Activated CD4-positive, alpha-beta T cell treated with anti-CD3 and anti-CD28 coated beads for 36 hours (primary cell): ENCODE measurements around the gene PKP2. TPM values are rescaled to one million over a fixed set of nuclear protein-coding genes. Genes with fewer than 3 reads are reported as not detected.

Experiments
- ATAC-seq: fragments of 200-7000 bp; cut with Tn5 transposase; one replicate; pipeline ENCODE4 v1.10.0; 2021; ENCODE audit warnings: mild to moderate bottlenecking, moderate library complexity
- CTCF ChIA-PET: fragments of 350-600 bp; sonication (Branson Sonifier 250); formaldehyde crosslinking; loops from one replicate; lab custom pipeline; 2021; ENCODE audit warnings: antibody characterized with exemption; lab: Charles Lee
- POLR2A ChIA-PET: fragments of 350-600 bp; sonication (Branson Sonifier 250); formaldehyde crosslinking; loops from one replicate; lab custom pipeline; 2021; ENCODE audit warnings: antibody characterized with exemption, inconsistent platforms; lab: Charles Lee
- DNase-seq: peaks from one replicate; pipeline ENCODE4 v3.0.0-alpha.2; 2020
- H3K27ac Mint-ChIP-seq: one replicate; pipeline ENCODE4 v1.8.0; 2021; ENCODE audit warnings: mixed read lengths
- H3K27me3 Mint-ChIP-seq: one replicate; pipeline ENCODE4 v1.8.0; 2021; ENCODE audit warnings: mixed read lengths
- H3K36me3 Mint-ChIP-seq: one replicate; pipeline ENCODE4 v1.8.0; 2021; ENCODE audit warnings: low read depth, mixed read lengths
- H3K4me1 Mint-ChIP-seq: one replicate; pipeline ENCODE4 v1.8.0; 2021; ENCODE audit warnings: mixed read lengths
- H3K4me3 Mint-ChIP-seq: one replicate; pipeline ENCODE4 v1.8.0; 2021; ENCODE audit warnings: mild to moderate bottlenecking, moderate library complexity, mixed read lengths
- H3K9me3 Mint-ChIP-seq: one replicate; pipeline ENCODE4 v1.8.0; 2021; ENCODE audit warnings: low read depth, mixed read lengths
- intact Hi-C, 2 experiments: fragments of 100-400 bp; cut with DNase I in 1 of 2; cut with micrococcal nuclease in 1 of 2; formaldehyde crosslinking; loops; one replicate each; pipeline versions ENCODE4 v1.14.2 to v1.15.1; 2022 to 2024; cut with DNase I, micrococcal nuclease
- total RNA-seq, 2 experiments: library from RNA; stranded (reverse); gene quantifications; one replicate each; pipeline ENCODE4 v1.2.3, GENCODE V29; 2021

The PKP2 gene
- total RNA-seq, 2 experiments from 2014 or later = 0.11 to 0.30 TPM

GRCh38 chr12:32859389-32859788 lies 37.2 kb downstream of the PKP2 start:
- Mint-ChIP-seq H3K4me3 (no peak overlapping the region), H3K27ac (no peak overlapping the region), H3K36me3 (no peaks in the 10 kb centered on the region), H3K9me3 (no peaks in the 10 kb centered on the region), H3K27me3 (peaks cover 6% of the 10 kb centered on the region), H3K4me1 (no peaks in the 10 kb centered on the region)
- CTCF ChIA-PET = interaction anchor here (0.7 kb wide), 1 partner anchor 1193 kb away, joined by 6 read pairs; no protein-coding TSS in a partner anchor
- ATAC-seq (no peak), DNase-seq (no peak)
- POLR2A ChIA-PET = no interaction called here
- intact Hi-C loops = no loop called here

GRCh38 chr12:32854716-32855115 lies 41.9 kb downstream of the PKP2 start:
- H3K4me1 Mint-ChIP-seq = no peaks in the 10 kb centered on the region
- no peaks in the 10 kb centered on the region for H3K9me3 Mint-ChIP-seq
- no peak overlapping the region for H3K4me3 Mint-ChIP-seq
- peaks cover 9% of the 10 kb centered on the region for H3K27me3 Mint-ChIP-seq
- ATAC-seq (no peak), DNase-seq (no peak)
- intact Hi-C loops = no loop called here
- no peak overlapping the region for H3K27ac Mint-ChIP-seq
- POLR2A ChIA-PET = no interaction called here
- no peaks in the 10 kb centered on the region for H3K36me3 Mint-ChIP-seq
- CTCF ChIA-PET = no interaction called here

- CTCF ChIA-PET = no interaction called here
- no peak for DNase-seq
- peaks cover 9% of the 10 kb centered on the region for H3K27me3 Mint-ChIP-seq
These were observed 42.5 kb downstream of the PKP2 start for GRCh38 chr12:32854097-32854496.

GRCh38 chr12:32847287-32847686 lies 49.3 kb downstream of the PKP2 start:
- Mint-ChIP-seq H3K27me3 (peaks cover 6% of the 10 kb centered on the region), H3K4me3 (no peak overlapping the region), H3K27ac (no peak overlapping the region), H3K9me3 (no peaks in the 10 kb centered on the region), H3K36me3 (no peaks in the 10 kb centered on the region), H3K4me1 (no peaks in the 10 kb centered on the region)
- intact Hi-C loops = loop anchor here in 1 of 2 experiments (5.0 kb wide), 1 partner anchor 1480 kb away; no protein-coding TSS in a partner anchor
- CTCF ChIA-PET = no interaction called here
- DNase-seq = no peak
- POLR2A ChIA-PET = no interaction called here
- no peak for ATAC-seq

More at GRCh38 chr12:32854097-32854496, 42.5 kb downstream of the PKP2 start:
- no peak for ATAC-seq
- intact Hi-C loops = no loop called here
- Mint-ChIP-seq H3K9me3 (no peaks in the 10 kb centered on the region), H3K4me1 (no peaks in the 10 kb centered on the region), H3K27ac (no peak overlapping the region), H3K36me3 (no peaks in the 10 kb centered on the region), H3K4me3 (no peak overlapping the region)
- POLR2A ChIA-PET = no interaction called here

GRCh38 chr12:32846053-32846452 lies 50.5 kb downstream of the PKP2 start:
- H3K27ac Mint-ChIP-seq = no peak overlapping the region
- ChIA-PET CTCF (no interaction called here), POLR2A (no interaction called here)
- ATAC-seq = no peak
- H3K36me3 Mint-ChIP-seq = no peaks in the 10 kb centered on the region
- H3K9me3 Mint-ChIP-seq = no peaks in the 10 kb centered on the region
- no peak for DNase-seq
- H3K4me3 Mint-ChIP-seq = no peak overlapping the region
- peaks cover 6% of the 10 kb centered on the region for H3K27me3 Mint-ChIP-seq
- no peaks in the 10 kb centered on the region for H3K4me1 Mint-ChIP-seq
- intact Hi-C loops = loop anchor here in 1 of 2 experiments (5.0 kb wide), 1 partner anchor 1481 kb away; no protein-coding TSS in a partner anchor

- H3K27me3 Mint-ChIP-seq = peaks cover 6% of the 10 kb centered on the region
- H3K4me3 Mint-ChIP-seq = no peak overlapping the region
- H3K36me3 Mint-ChIP-seq = no peaks in the 10 kb centered on the region
- POLR2A ChIA-PET = no interaction called here
- CTCF ChIA-PET = no interaction called here
- no peak overlapping the region for H3K27ac Mint-ChIP-seq
- intact Hi-C loops = no loop called here
- no peaks in the 10 kb centered on the region for H3K9me3 Mint-ChIP-seq
- ATAC-seq (no peak), DNase-seq (no peak)
- H3K4me1 Mint-ChIP-seq = no peaks in the 10 kb centered on the region
These were observed 53.0 kb downstream of the PKP2 start for GRCh38 chr12:32843528-32844095.

- CTCF ChIA-PET = no interaction called here
- intact Hi-C loops = no loop called here
These were observed 55.5 kb downstream of the PKP2 start for GRCh38 chr12:32841061-32841460.

GRCh38 chr12:32839828-32840227 lies 56.7 kb downstream of the PKP2 start:
- ChIA-PET CTCF (no interaction called here), POLR2A (no interaction called here)
- no peak overlapping the region for H3K4me3 Mint-ChIP-seq
- no peaks in the 10 kb centered on the region for H3K9me3 Mint-ChIP-seq
- intact Hi-C loops = no loop called here
- no peak for ATAC-seq
- H3K27ac Mint-ChIP-seq = no peak overlapping the region
- peaks cover 2% of the 10 kb centered on the region for H3K27me3 Mint-ChIP-seq
- DNase-seq = no peak
- H3K36me3 Mint-ChIP-seq = no peaks in the 10 kb centered on the region
- H3K4me1 Mint-ChIP-seq = no peaks in the 10 kb centered on the region

More at GRCh38 chr12:32841061-32841460, 55.5 kb downstream of the PKP2 start:
- no peak overlapping the region for H3K4me3 Mint-ChIP-seq
- H3K9me3 Mint-ChIP-seq = no peaks in the 10 kb centered on the region
- no peak overlapping the region for H3K27ac Mint-ChIP-seq
- ATAC-seq (no peak), DNase-seq (no peak)
- no peaks in the 10 kb centered on the region for H3K36me3 Mint-ChIP-seq
- peaks cover 2% of the 10 kb centered on the region for H3K27me3 Mint-ChIP-seq
- no peaks in the 10 kb centered on the region for H3K4me1 Mint-ChIP-seq
- POLR2A ChIA-PET = no interaction called here

GRCh38 chr12:32837974-32838373 lies 58.6 kb downstream of the PKP2 start:
- ATAC-seq (no peak), DNase-seq (no peak)
- ChIA-PET POLR2A (no interaction called here), CTCF (no interaction called here)
- Mint-ChIP-seq H3K4me3 (no peak overlapping the region), H3K4me1 (no peaks in the 10 kb centered on the region), H3K27ac (no peak overlapping the region), H3K27me3 (no peaks in the 10 kb centered on the region), H3K9me3 (no peaks in the 10 kb centered on the region), H3K36me3 (no peaks in the 10 kb centered on the region)
- intact Hi-C loops = no loop called here

GRCh38 chr12:32836710-32837109 lies 59.9 kb downstream of the PKP2 start:
- DNase-seq = no peak
- H3K36me3 Mint-ChIP-seq = no peaks in the 10 kb centered on the region
- intact Hi-C loops = no loop called here
- no peak overlapping the region for H3K4me3 Mint-ChIP-seq
- ChIA-PET POLR2A (no interaction called here), CTCF (no interaction called here)
- H3K27me3 Mint-ChIP-seq = no peaks in the 10 kb centered on the region
- H3K9me3 Mint-ChIP-seq = no peaks in the 10 kb centered on the region
- ATAC-seq = no peak
- no peaks in the 10 kb centered on the region for H3K4me1 Mint-ChIP-seq
- H3K27ac Mint-ChIP-seq = no peak overlapping the region

GRCh38 chr12:32834122-32834521 lies 62.5 kb downstream of the PKP2 start:
- Mint-ChIP-seq H3K4me1 (no peaks in the 10 kb centered on the region), H3K27me3 (no peaks in the 10 kb centered on the region), H3K9me3 (no peaks in the 10 kb centered on the region), H3K4me3 (no peak overlapping the region), H3K27ac (no peak overlapping the region), H3K36me3 (no peaks in the 10 kb centered on the region)
- POLR2A ChIA-PET = no interaction called here
- CTCF ChIA-PET = no interaction called here
- ATAC-seq (no peak), DNase-seq (no peak)
- intact Hi-C loops = no loop called here

- DNase-seq (no peak), ATAC-seq (no peak)
- POLR2A ChIA-PET = no interaction called here
- H3K36me3 Mint-ChIP-seq = no peaks in the 10 kb centered on the region
- no peak overlapping the region for H3K4me3 Mint-ChIP-seq
- H3K27ac Mint-ChIP-seq = no peak overlapping the region
- CTCF ChIA-PET = no interaction called here
- H3K9me3 Mint-ChIP-seq = no peaks in the 10 kb centered on the region
- no peaks in the 10 kb centered on the region for H3K27me3 Mint-ChIP-seq
- intact Hi-C loops = no loop called here
- no peaks in the 10 kb centered on the region for H3K4me1 Mint-ChIP-seq
These were observed 68.0 kb downstream of the PKP2 start for GRCh38 chr12:32828552-32828951.
